Tibial nerve (tissue), 4 donors: ENCODE results near the gene RELB. TPM values are rescaled to one million over a fixed set of nuclear protein-coding genes. Genes with fewer than 3 reads are reported as not detected.
A peak's percentile ranks its signal among the peaks of the same experiment; 100 is the strongest.

Source experiments
- DNase-seq, 2 donors: peaks; one replicate each; pipeline ENCODE4 v3.0.0-alpha.2; 2019; ENCODE audit warnings: low spot score in 2 of 2
- H3K27ac ChIP-seq, 4 donors: fragments of 200-600 bp; sonication (generic) in 3 of 4; one replicate each; pipeline ENCODE4 v1.5.1; 2017 to 2019; ENCODE audit warnings: mild to moderate bottlenecking in 1 of 4
- H3K27me3 ChIP-seq, 2 donors: fragments of 200-600 bp; sonication (generic) in 1 of 2; one replicate each; pipeline versions ENCODE4 v1.5.1 to v1.6.0; 2017 to 2019
- H3K36me3 ChIP-seq, 3 donors: fragments of 200-600 bp; sonication (generic); one replicate each; pipeline ENCODE4 v1.5.1; 2018 to 2019
- H3K4me1 ChIP-seq, 4 donors: fragments of 200-600 bp; sonication (generic) in 3 of 4; one replicate each; pipeline ENCODE4 v1.5.1; 2017 to 2019
- H3K4me3 ChIP-seq, 4 donors: fragments of 200-600 bp; sonication (generic) in 3 of 4; one replicate each; pipeline ENCODE4 v1.5.1; 2017 to 2019; ENCODE audit warnings: mild to moderate bottlenecking in 1 of 4, moderate library complexity in 1 of 4
- H3K9me3 ChIP-seq, 4 donors: fragments of 200-600 bp; sonication (generic) in 3 of 4; one replicate each; pipeline ENCODE4 v1.5.1; 2017 to 2019
- EP300 ChIP-seq, 2 donors: sonication (generic); formaldehyde crosslinking; IDR thresholded peaks; one replicate each; pipeline ENCODE4 v1.6.1; 2017; ENCODE audit warnings: antibody characterized with exemption in 2 of 2, mild to moderate bottlenecking in 1 of 2
- POLR2A ChIP-seq, 2 donors: fragments of 450-650 bp; IDR thresholded peaks; one replicate each; pipeline ENCODE4 v1.6.1; 2017; ENCODE audit warnings: antibody characterized with exemption in 2 of 2, mild to moderate bottlenecking in 2 of 2, moderate library complexity in 2 of 2
- WGBS, 2 donors: methylation state at CpG; one replicate each; pipeline ENCODE4 v1.1.5; 2018; 5-methylcytosine and 5-hydroxymethylcytosine counted together
- total RNA-seq, 4 donors: library from RNA; depleted of rRNA; stranded (reverse); fragments of >200 nt; gene quantifications; one replicate each; pipeline ENCODE4 v1.1.0, GENCODE V29; 2016
- TF ChIP-seq, protein P1 (sequence below), 5 experiments: fragments of 200-600 bp in 3 of 5; fragments of 450-650 bp in 2 of 5; sonication (generic) in 3 of 5; IDR thresholded peaks; one replicate each; pipeline ENCODE4 v1.5.1; 2016 to 2019; ENCODE audit warnings: antibody characterized with exemption in 5 of 5, mild to moderate bottlenecking in 3 of 5, moderate library complexity in 2 of 5

RELB gene
- total RNA-seq, 4 donors from 2014 or later: 4.2 to 14.9 (median 9.9) TPM

DNA sequence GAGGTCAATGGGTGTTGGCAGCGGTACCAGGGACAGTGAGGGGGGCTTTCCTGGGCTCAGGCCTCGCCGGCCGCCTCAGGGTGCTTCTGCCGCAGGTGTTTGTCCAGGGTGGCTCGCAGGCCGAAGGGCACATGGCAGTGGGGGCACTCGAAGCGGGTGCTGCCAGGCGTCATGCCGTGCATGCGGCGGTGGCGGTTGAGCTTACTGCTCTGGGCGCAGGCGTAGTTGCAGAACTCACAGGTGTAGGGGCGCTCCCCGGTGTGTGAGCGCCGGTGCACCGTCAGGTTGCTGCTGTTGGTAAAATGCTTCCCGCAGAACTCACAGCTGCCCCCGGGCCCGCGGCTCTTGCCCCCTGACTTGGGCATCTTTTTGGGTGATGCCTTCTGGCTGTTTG is 70.3 kb downstream of the RELB start:
- H3K27ac ChIP-seq: no peak overlapping the region
- H3K4me1 ChIP-seq: peaks cover 0 to 20% (median 12%) of the 10 kb centered on the region in 4 donors
- H3K27me3 ChIP-seq: peaks cover 0 to 3% of the 10 kb centered on the region in 2 donors
- TF ChIP-seq, protein P1, sequence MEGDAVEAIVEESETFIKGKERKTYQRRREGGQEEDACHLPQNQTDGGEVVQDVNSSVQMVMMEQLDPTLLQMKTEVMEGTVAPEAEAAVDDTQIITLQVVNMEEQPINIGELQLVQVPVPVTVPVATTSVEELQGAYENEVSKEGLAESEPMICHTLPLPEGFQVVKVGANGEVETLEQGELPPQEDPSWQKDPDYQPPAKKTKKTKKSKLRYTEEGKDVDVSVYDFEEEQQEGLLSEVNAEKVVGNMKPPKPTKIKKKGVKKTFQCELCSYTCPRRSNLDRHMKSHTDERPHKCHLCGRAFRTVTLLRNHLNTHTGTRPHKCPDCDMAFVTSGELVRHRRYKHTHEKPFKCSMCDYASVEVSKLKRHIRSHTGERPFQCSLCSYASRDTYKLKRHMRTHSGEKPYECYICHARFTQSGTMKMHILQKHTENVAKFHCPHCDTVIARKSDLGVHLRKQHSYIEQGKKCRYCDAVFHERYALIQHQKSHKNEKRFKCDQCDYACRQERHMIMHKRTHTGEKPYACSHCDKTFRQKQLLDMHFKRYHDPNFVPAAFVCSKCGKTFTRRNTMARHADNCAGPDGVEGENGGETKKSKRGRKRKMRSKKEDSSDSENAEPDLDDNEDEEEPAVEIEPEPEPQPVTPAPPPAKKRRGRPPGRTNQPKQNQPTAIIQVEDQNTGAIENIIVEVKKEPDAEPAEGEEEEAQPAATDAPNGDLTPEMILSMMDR (IDR thresholded peaks at IDR 0.05): no peak
- TF ChIP-seq POLR2A (IDR thresholded peaks at IDR 0.05) (no peak), EP300 (IDR thresholded peaks at IDR 0.05) (no peak)
- peaks cover 2 to 60% (median 26%) of the 10 kb centered on the region in 3 donors for H3K36me3 ChIP-seq
- H3K4me3 ChIP-seq: no peak overlapping the region
- DNase-seq: no peak
- no peaks in the 10 kb centered on the region for H3K9me3 ChIP-seq
- WGBS, 2 donors: 90 to 93% methylated on average over 25 of the region's 25 CpGs

DNA sequence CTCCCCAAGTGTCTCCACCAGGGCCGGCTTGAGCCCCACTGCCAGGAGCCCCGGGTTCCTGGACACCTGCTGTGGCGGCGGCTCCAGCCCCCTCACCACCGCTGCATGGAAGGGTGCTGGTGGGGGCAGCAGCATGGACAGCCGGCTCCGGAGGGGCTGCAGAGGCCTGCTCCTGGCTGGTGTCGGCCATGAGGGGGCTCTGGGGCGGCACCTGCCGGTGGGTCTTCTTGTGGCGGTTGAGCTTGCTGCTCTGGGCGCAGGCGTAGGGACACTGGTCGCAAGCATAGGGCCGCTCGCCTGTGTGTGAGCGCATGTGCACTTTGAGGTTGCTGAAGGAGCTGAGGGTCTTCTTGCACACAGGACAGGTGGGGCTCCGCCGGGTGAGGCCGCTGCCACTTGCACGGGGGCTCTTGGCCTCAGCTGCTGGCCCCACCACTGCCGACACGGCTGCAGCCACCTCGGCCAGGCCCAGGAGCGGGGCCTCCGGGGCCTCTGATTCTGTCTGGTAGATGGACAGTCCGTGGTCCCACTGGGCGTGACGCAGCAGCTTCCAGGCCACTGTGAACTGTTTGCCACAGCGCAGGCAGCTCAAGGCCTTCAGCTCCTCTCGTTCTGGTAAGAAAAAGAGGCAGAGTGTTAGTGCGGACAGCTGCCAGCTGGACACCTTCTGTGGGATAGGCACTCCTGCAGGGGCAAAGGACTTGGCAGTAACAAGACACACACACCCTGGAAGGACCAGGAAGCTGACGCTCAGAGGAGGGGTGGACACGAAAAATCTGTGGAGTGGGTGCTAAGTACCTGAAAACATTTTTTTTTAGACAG is 70.9 kb downstream of the RELB start:
- Histone ChIP-seq H3K4me1 (peaks cover 0 to 26% (median 15%) of the 10 kb centered on the region in 4 donors), H3K27ac (no peak overlapping the region), H3K4me3 (no peak overlapping the region), H3K9me3 (no peaks in the 10 kb centered on the region), H3K36me3 (peaks cover 2 to 54% (median 21%) of the 10 kb centered on the region in 3 donors), H3K27me3 (peaks cover 0 to 3% of the 10 kb centered on the region in 2 donors)
- 85% methylated on average over 8 to 31 of the region's 34 CpGs for WGBS, 2 donors
- no peak for TF ChIP-seq EP300 (IDR thresholded peaks at IDR 0.05)
- no peak for TF ChIP-seq POLR2A (IDR thresholded peaks at IDR 0.05)
- TF ChIP-seq, protein P1 (IDR thresholded peaks at IDR 0.05): no peak
- no peak for DNase-seq

- no peak for DNase-seq
- peaks cover 0 to 38% (median 17%) of the 10 kb centered on the region in 4 donors for H3K4me1 ChIP-seq
- peaks cover under 1 to 27% (median 7%) of the 10 kb centered on the region in 3 donors for H3K36me3 ChIP-seq
- no peaks in the 10 kb centered on the region for H3K9me3 ChIP-seq
- H3K4me3 ChIP-seq: peak overlapping the region in 2 of 4 donors; percentile 57 to 67
- WGBS, 2 donors: 51 to 59% methylated on average over 11 of the region's 11 CpGs
- peaks cover 0 to 3% of the 10 kb centered on the region in 2 donors for H3K27me3 ChIP-seq
- TF ChIP-seq POLR2A (IDR thresholded peaks at IDR 0.05) (no peak), EP300 (IDR thresholded peaks at IDR 0.05) (no peak)
- TF ChIP-seq, protein P1 (IDR thresholded peaks at IDR 0.05): no peak
- peak overlapping the region in 3 of 4 donors; percentile 49 to 76 (median 53) for H3K27ac ChIP-seq
Observed at GRCh38 chr19:45074744-45075300, 73.6 kb downstream of the RELB start.

DNA sequence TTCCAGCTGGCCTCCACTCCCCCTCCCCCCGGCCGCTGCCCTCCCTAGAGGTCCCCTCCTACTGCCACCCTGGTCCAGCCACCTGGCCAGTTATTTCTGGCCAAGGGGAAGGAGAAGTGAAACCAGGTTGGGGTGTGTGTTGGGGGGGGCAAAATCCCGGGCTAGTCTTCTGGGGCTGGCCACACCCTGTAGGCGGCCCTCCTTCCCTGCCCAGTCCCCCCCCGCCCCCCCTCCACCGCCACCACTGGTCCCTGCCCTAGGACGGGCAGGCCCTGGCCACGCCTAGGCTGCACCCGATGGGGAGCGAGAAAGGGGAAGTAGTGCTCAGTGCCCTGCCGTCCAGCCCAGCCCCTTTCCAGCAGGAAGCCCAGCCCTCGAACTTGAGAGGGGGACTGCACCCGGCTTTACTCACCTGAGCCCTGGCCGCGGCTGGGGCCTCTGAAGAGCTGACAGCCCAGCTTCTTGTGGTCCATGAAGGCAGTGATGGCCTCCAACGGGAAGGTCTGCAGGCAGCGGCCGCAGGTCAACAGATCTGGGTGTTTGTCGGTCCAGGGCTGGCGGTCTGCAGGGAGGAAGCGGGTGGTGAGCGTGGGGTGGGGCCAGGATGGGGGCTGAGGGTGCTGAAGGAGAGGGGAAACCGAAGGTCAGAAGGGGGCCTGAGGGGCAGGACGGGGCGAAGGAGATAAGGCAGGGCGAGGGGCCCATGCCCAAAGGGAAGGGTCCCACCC is 74.2 kb downstream of the RELB start:
- TF ChIP-seq EP300 (IDR thresholded peaks at IDR 0.05) (no peak), POLR2A (IDR thresholded peaks at IDR 0.05) (no peak)
- TF ChIP-seq, protein P1 (IDR thresholded peaks at IDR 0.05): no peak
- peaks cover 0 to 45% (median 23%) of the 10 kb centered on the region in 4 donors for H3K4me1 ChIP-seq
- 16 to 19% methylated on average over 22 to 23 of the region's 26 CpGs for WGBS, 2 donors
- H3K9me3 ChIP-seq: no peaks in the 10 kb centered on the region
- peak overlapping the region in 3 of 4 donors; percentile 49 to 76 (median 53) for H3K27ac ChIP-seq
- peak overlapping the region; percentile 33 to 67 (median 52) for H3K4me3 ChIP-seq
- H3K36me3 ChIP-seq: peaks cover 0 to 21% (median 7%) of the 10 kb centered on the region in 3 donors
- peak in 1 of 2 donors; percentile 34 for DNase-seq
- peaks cover 0 to 3% of the 10 kb centered on the region in 2 donors for H3K27me3 ChIP-seq
